B cell (primary cell): Measurements from ENCODE around the gene RRBP1. TPM values are rescaled to one million over a fixed set of nuclear protein-coding genes. Genes with fewer than 3 reads are reported as not detected.

ENCODE experiments used
- ATAC-seq: fragments of 200-7000 bp; cut with Tn5 transposase; one replicate; pipeline ENCODE4 v1.10.0; 2021; ENCODE audit warnings: low read depth, mild to moderate bottlenecking, moderate number of reproducible peaks, moderate library complexity
- CTCF ChIA-PET: fragments of 350-600 bp; sonication (Branson Sonifier 250); formaldehyde crosslinking; loops from one replicate; lab custom pipeline; 2021; ENCODE audit warnings: antibody characterized with exemption, inconsistent platforms; lab: Charles Lee
- POLR2A ChIA-PET: fragments of 350-600 bp; sonication (Branson Sonifier 250); formaldehyde crosslinking; loops from one replicate; lab custom pipeline; 2021; ENCODE audit warnings: antibody characterized with exemption; lab: Charles Lee
- DNase-seq: peaks from one replicate; pipeline ENCODE4 v3.0.0; 2013
- H2AFZ ChIP-seq: 2 replicates; pipeline ENCODE4 v1.6.1; 2012; ENCODE audit warnings: mild to moderate bottlenecking, low read depth, low read length; ENCODE audit not compliant: insufficient read depth, poor library complexity, severe bottlenecking
- H3K27ac ChIP-seq, 2 donors: 1 replicate in 1 of 2; 2 replicates in 1 of 2; pipeline ENCODE4 v1.5.1; 2012 to 2013; ENCODE audit warnings: low read length in 2 of 2, mild to moderate bottlenecking in 2 of 2, moderate library complexity in 1 of 2
- H3K27me3 ChIP-seq, 4 experiments: fragments of 200-600 bp in 1 of 4; sonication (generic) in 1 of 4; replicated peaks in 1 of 4; 1 replicate in 2 of 4; 2 replicates in 2 of 4; pipeline versions ENCODE4 v1.6.1 to v1.7.0; 2013 to 2016; ENCODE audit warnings: low read length in 3 of 4, mild to moderate bottlenecking in 2 of 4, mixed read lengths in 1 of 4, moderate library complexity in 1 of 4; ENCODE audit not compliant: insufficient read depth in 4 of 4, control insufficient read depth in 3 of 4; ENCODE audit errors: control extremely low read depth in 1 of 4
- H3K36me3 ChIP-seq, 2 experiments: replicated peaks in 1 of 2; 1 replicate in 1 of 2; 2 replicates in 1 of 2; pipeline versions ENCODE4 v1.6.1 to v1.7.1; 2013; ENCODE audit warnings: low read length in 1 of 2; ENCODE audit not compliant: insufficient read depth in 2 of 2, control insufficient read depth in 1 of 2; ENCODE audit errors: control extremely low read depth in 1 of 2, extremely low read depth in 1 of 2
- H3K4me1 ChIP-seq, 2 donors: fragments of 200-600 bp in 1 of 2; sonication (generic) in 1 of 2; 1 replicate in 1 of 2; 2 replicates in 1 of 2; pipeline versions ENCODE4 v1.5.1 to v1.6.1; 2013 to 2017; ENCODE audit warnings: low read length in 2 of 2; ENCODE audit not compliant: control insufficient read depth in 2 of 2, insufficient read depth in 2 of 2
- H3K4me2 ChIP-seq: replicated peaks from 2 replicates; pipeline ENCODE3; 2012; ENCODE audit warnings: mild to moderate bottlenecking, low read depth, low read length; ENCODE audit not compliant: poor library complexity, severe bottlenecking
- H3K4me3 ChIP-seq, 5 experiments: fragments of 200-600 bp in 1 of 5; sonication (generic) in 1 of 5; 1 replicate in 3 of 5; 2 replicates in 2 of 5; pipeline versions ENCODE4 v1.5.1 to v1.7.0; 2011 to 2016; ENCODE audit warnings: low read length in 4 of 5, mild to moderate bottlenecking in 4 of 5, low read depth in 2 of 5, control low read depth in 1 of 5, moderate library complexity in 1 of 5; ENCODE audit not compliant: insufficient read depth in 1 of 5; ENCODE audit errors: control extremely low read depth in 1 of 5, extremely low read depth in 1 of 5
- H3K79me2 ChIP-seq: fragments of 200-600 bp; sonication (generic); one replicate; pipeline ENCODE4 v1.6.0; 2016; ENCODE audit warnings: low read length; ENCODE audit not compliant: control insufficient read depth, insufficient read depth
- H3K9ac ChIP-seq: fragments of 200-600 bp; sonication (generic); 2 replicates; pipeline ENCODE4 v1.6.1; 2017; ENCODE audit warnings: mild to moderate bottlenecking, low read length, moderate library complexity
- H3K9me3 ChIP-seq, 3 donors: one replicate each; pipeline versions ENCODE4 v1.6.1 to v1.7.1; 2013; ENCODE audit warnings: low read length in 2 of 3; ENCODE audit not compliant: control insufficient read depth in 2 of 3, insufficient read depth in 1 of 3; ENCODE audit errors: control extremely low read depth in 1 of 3
- H4K20me1 ChIP-seq: 2 replicates; pipeline ENCODE4 v1.6.0; 2012; ENCODE audit warnings: mild to moderate bottlenecking, low read length; ENCODE audit not compliant: insufficient read depth, control insufficient read depth, poor library complexity, severe bottlenecking
- H3K27ac Mint-ChIP-seq: one replicate; pipeline ENCODE4 v1.8.0; 2021; ENCODE audit warnings: mixed read lengths
- H3K27me3 Mint-ChIP-seq: one replicate; pipeline ENCODE4 v1.8.0; 2021; ENCODE audit warnings: mixed read lengths
- H3K4me1 Mint-ChIP-seq: one replicate; pipeline ENCODE4 v1.8.0; 2021; ENCODE audit warnings: mixed read lengths
- H3K4me3 Mint-ChIP-seq: one replicate; pipeline ENCODE4 v1.8.0; 2021; ENCODE audit warnings: mixed read lengths
- H3K9me3 Mint-ChIP-seq: one replicate; pipeline ENCODE4 v1.8.0; 2022; ENCODE audit warnings: mixed read lengths; ENCODE audit not compliant: insufficient read depth
- CTCF ChIP-seq: fragments of 200-600 bp; IDR thresholded peaks from one replicate; pipeline ENCODE4 v1.8.0; 2022; ENCODE audit warnings: antibody characterized with exemption, mild to moderate bottlenecking
- EZH2 ChIP-seq: IDR thresholded peaks from 2 replicates; pipeline ENCODE4 v1.6.1; 2012; ENCODE audit warnings: borderline replicate concordance, low read depth, mild to moderate bottlenecking, moderate library complexity, low read length; ENCODE audit not compliant: insufficient read depth, poor library complexity, severe bottlenecking
- WGBS: methylation state at CpG from one replicate; pipeline ENCODE4 v1.1.5; 2013; ENCODE audit warnings: missing lambda C conversion rate; ENCODE audit not compliant: insufficient coverage; 5-methylcytosine and 5-hydroxymethylcytosine counted together
- intact Hi-C: fragments of 100-400 bp; cut with micrococcal nuclease; formaldehyde crosslinking; loops from one replicate; pipeline ENCODE4 v1.10.0; 2022
- polyA plus RNA-seq: library from polyadenylated mRNA; depleted of rRNA; stranded (reverse); fragments of >200 nt; gene quantifications from 2 replicates; pipeline ENCODE4 v1.2.3, GENCODE V29; 2012
- total RNA-seq, 2 donors: library from RNA; stranded (reverse); fragments of 120-200 nt in 1 of 2; gene quantifications; 1 replicate in 1 of 2; 2 replicates in 1 of 2; pipeline versions ENCODE4 v1.2.3 to v1.2.4, GENCODE V29; 2013 to 2022

The RRBP1 gene
- total and polyA plus RNA-seq, 2 donors (not counting 1 experiment from before 2014, with no cell fraction given) = 10.9 to 27.5 TPM

GRCh38 chr20:17640146-17640874, 41.7 kb downstream of the RRBP1 start:
- H3K79me2 ChIP-seq = peaks cover 8% of the 10 kb centered on the region
- Mint-ChIP-seq H3K27ac (no peak overlapping the region), H3K9me3 (no peaks in the 10 kb centered on the region), H3K4me3 (no peak overlapping the region), H3K27me3 (no peaks in the 10 kb centered on the region), H3K4me1 (peaks cover 22% of the 10 kb centered on the region)
- peaks cover 0 to 21% of the 10 kb centered on the region in 2 experiments for H3K36me3 ChIP-seq
- no peak overlapping the region for H3K4me2 ChIP-seq
- H3K9me3 ChIP-seq = no peaks in the 10 kb centered on the region
- no peaks in the 10 kb centered on the region for H4K20me1 ChIP-seq
- ChIA-PET CTCF (no interaction called here), POLR2A (no interaction called here)
- H3K27ac ChIP-seq = no peak overlapping the region
- TF ChIP-seq CTCF = no peak
- no peak for TF ChIP-seq EZH2
- ATAC-seq (no peak), DNase-seq (no peak)
- no peak overlapping the region for H2AFZ ChIP-seq
- intact Hi-C loops = loop anchor here (10.0 kb wide), 1 partner anchor 136 kb away; no protein-coding TSS in a partner anchor
- H3K4me3 ChIP-seq = no peak overlapping the region
- no peak overlapping the region for H3K9ac ChIP-seq
- H3K27me3 ChIP-seq = no peaks in the 10 kb centered on the region
- peaks cover 10 to 26% of the 10 kb centered on the region in 2 donors for H3K4me1 ChIP-seq
- 96% methylated on average over 10 of the region's 12 CpGs for WGBS

- H3K27ac Mint-ChIP-seq = no peak overlapping the region
- CTCF ChIA-PET = interaction anchor here (1.1 kb wide), 1 partner anchor 10 kb away, joined by 6 read pairs; no protein-coding TSS in a partner anchor
- H3K4me3 ChIP-seq = no peak overlapping the region
- H3K4me1 ChIP-seq = peaks cover 10 to 29% of the 10 kb centered on the region in 2 donors
- ATAC-seq (no peak), DNase-seq (no peak)
- H3K4me1 Mint-ChIP-seq = peaks cover 20% of the 10 kb centered on the region
- H3K27ac ChIP-seq = no peak overlapping the region
- no peaks in the 10 kb centered on the region for H3K27me3 Mint-ChIP-seq
- H3K27me3 ChIP-seq = no peaks in the 10 kb centered on the region
- no peak overlapping the region for H2AFZ ChIP-seq
- no peak overlapping the region for H3K4me3 Mint-ChIP-seq
- H3K36me3 ChIP-seq = peaks cover 0 to 30% of the 10 kb centered on the region in 2 experiments
- WGBS = 89% methylated on average over 6 of the region's 6 CpGs
- H3K9ac ChIP-seq = no peak overlapping the region
- POLR2A ChIA-PET = no interaction called here
- H3K4me2 ChIP-seq = no peak overlapping the region
- H3K79me2 ChIP-seq = peaks cover 7% of the 10 kb centered on the region
- TF ChIP-seq CTCF (no peak), EZH2 (no peak)
- intact Hi-C loops = no loop called here
- no peaks in the 10 kb centered on the region for H3K9me3 ChIP-seq
- no peaks in the 10 kb centered on the region for H3K9me3 Mint-ChIP-seq
- no peaks in the 10 kb centered on the region for H4K20me1 ChIP-seq
Observed at GRCh38 chr20:17638835-17639407, 43.1 kb downstream of the RRBP1 start.
